Suppressor macrophage (primary cell): ENCODE measurements around the gene CMTR1.
"Not testable (repeated sequence)": the region's sequence is repeated elsewhere in the genome, so short reads cannot be mapped to it uniquely, and the experiment has no call there.

ENCODE experiments used
- DNase-seq, 4 experiments: peaks; one replicate each; pipeline ENCODE4 v3.0.0-alpha.2; 2020 to 2022
- total RNA-seq, 17 experiments: gene quantifications; one replicate each; lab custom pipeline; 2026; ENCODE audit warnings: mixed read lengths in 6 of 17, inconsistent platforms in 3 of 17; lab: John Stamatoyannopoulos, UW

CMTR1 gene
- total RNA-seq, result 42.3 to 238 (median 51.1) reads per million in 17 experiments

GRCh38 chr6:37432916-37433656 is at the start of gene CMTR1:
TSS of gene CMTR1 (plus strand) at chr6:37433221. CDS start at chr6:37435630, 2,409 bp downstream.
- DNase-seq, result peak; percentile 96 to 99 (median 97)

- no peak for DNase-seq
Measured at GRCh38 chr6:37388578-37388977, 44.4 kb upstream of the CMTR1 start.

GRCh38 chr6:37389857-37390256 is 43.2 kb upstream of the CMTR1 start:
- DNase-seq, result no peak

- DNase-seq, result no peak
Measured at GRCh38 chr6:37391120-37391519, 41.9 kb upstream of the CMTR1 start.

GRCh38 chr6:37392821-37393220 is 40.2 kb upstream of the CMTR1 start:
- DNase-seq, result no peak

GRCh38 chr6:37393381-37393929 is 39.6 kb upstream of the CMTR1 start:
- no peak for DNase-seq

- DNase-seq, result no peak
Measured at GRCh38 chr6:37396571-37397180, 36.3 kb upstream of the CMTR1 start.

- peak in 1 of 4 experiments; percentile 5 for DNase-seq
Measured at GRCh38 chr6:37399131-37399530, 33.9 kb upstream of the CMTR1 start.

- no peak for DNase-seq
Measured at GRCh38 chr6:37399795-37400490, 33.1 kb upstream of the CMTR1 start.

- not testable (repeated sequence) for DNase-seq
Measured at GRCh38 chr6:37401658-37402057, 31.4 kb upstream of the CMTR1 start.

- no peak for DNase-seq
Measured at GRCh38 chr6:37406726-37407341, 26.2 kb upstream of the CMTR1 start.

- DNase-seq, result no peak
Measured at GRCh38 chr6:37407948-37408347, 25.1 kb upstream of the CMTR1 start.

- no peak for DNase-seq
Measured at GRCh38 chr6:37409501-37409900, 23.5 kb upstream of the CMTR1 start.

- DNase-seq, result no peak
Measured at GRCh38 chr6:37417393-37417792, 15.6 kb upstream of the CMTR1 start.

GRCh38 chr6:37418722-37419121 is 14.3 kb upstream of the CMTR1 start:
- no peak for DNase-seq

GRCh38 chr6:37426058-37426944 is 6.7 kb upstream of the CMTR1 start:
- DNase-seq, result no peak

GRCh38 chr6:37426945-37427510 is 6.0 kb upstream of the CMTR1 start:
- no peak for DNase-seq

- DNase-seq, result no peak
Measured at GRCh38 chr6:37429352-37429750, 3.7 kb upstream of the CMTR1 start.

- no peak for DNase-seq
Measured at GRCh38 chr6:37432590-37432915, 468 bp upstream of the CMTR1 start.

- peak; percentile 18 to 41 (median 32) for DNase-seq
Measured at GRCh38 chr6:37433657-37434271, 743 bp downstream of the CMTR1 start.

- DNase-seq, result no peak
Measured at GRCh38 chr6:37435373-37435772, 2.4 kb downstream of the CMTR1 start.
